Embryonic facial prominence (tissue), 1 donor: ENCODE results near the gene EMP1.

Source experiments
- DNase-seq: peaks from one replicate; pipeline ENCODE4 v3.0.0-alpha.2; 2016; ENCODE audit errors: extremely low spot score

Gene EMP1

DNA sequence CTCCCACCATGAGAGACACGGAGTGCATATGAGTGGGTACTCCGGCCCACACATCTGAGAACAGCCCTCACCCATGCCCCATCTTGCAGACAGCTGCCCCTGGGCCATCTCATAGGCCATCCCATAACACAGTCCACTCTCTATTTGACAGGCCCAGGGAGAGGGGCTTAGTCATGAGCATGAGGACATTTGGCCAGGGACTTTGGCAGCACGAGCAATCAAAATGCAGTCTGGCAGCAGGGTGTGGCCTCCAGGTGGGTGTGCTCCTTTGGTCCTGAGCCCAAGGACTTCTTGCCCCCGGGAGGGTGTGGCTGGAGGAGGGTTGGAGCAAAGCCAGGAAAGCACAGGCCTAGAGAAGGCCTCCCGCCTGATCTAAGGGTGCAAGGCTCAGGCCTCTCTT is 25.6 kb downstream of the EMP1 start:
- no peak for DNase-seq

DNA sequence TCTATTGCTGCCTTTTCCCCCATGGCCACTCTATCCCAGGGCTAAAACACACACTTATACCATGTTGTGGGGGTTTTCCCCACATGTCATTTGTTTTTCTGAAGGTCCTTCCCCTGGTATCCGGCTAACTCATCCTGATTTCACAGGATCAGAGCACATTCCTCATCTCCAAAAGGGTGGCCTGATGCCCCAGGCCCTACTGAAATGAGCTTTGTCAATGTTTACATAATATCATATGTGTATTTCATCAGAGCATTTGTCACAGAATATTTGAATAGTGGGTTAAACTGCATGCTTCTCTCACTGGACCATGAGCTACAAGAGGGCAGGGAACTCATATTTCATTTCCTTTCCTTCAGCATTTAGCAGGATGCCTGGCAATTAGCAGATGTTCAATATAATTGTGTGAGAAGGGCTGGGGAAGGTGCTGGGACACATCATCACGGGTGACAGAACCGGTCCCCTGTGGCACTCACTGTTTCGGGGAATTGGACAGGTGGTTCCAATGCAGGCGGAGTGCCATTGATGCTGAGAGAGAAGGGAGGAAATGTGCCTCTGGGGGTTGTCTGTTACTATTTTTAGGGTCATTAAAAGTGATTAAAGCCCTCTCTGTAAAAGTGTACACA is 26.8 kb downstream of the EMP1 start:
- no peak for DNase-seq

DNA sequence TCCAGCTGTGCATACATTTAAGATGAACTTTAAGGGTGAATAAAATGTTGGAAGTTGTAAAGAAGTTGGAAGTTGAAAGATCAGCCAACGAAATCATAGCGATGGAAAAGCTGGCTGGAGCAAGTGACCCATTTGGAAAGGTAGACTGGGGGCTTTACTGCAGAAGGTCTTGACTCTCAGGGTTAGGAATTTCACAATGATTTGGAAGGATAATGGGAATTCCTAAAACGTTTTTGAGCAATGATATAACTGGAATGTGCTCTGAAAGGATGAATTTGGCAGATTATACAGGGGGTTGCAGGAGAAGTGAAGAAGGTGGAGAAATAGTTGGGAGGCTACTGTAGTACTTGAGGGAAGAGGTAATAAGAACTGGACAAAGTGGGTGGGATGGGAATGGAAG is 27.4 kb downstream of the EMP1 start:
- no peak for DNase-seq

DNA sequence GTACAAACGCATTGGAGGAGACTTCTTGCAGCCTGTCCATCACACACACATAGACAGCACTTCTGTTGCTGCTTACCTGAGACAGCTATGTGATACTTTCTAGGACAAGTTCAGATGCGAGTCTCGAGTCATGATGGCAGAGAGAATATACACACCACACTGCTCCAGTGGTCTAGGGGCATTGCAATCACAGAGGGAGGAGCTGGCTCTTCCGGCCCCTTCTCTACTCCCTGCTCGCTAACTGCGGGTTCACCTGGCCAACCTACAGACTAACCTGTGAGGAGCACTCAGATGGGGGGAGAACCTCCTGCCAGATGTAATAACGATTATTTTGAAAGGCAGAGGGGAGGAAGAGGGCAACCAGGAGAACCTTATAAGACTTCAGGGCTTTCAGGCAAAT is 30.7 kb downstream of the EMP1 start:
- no peak for DNase-seq

DNA sequence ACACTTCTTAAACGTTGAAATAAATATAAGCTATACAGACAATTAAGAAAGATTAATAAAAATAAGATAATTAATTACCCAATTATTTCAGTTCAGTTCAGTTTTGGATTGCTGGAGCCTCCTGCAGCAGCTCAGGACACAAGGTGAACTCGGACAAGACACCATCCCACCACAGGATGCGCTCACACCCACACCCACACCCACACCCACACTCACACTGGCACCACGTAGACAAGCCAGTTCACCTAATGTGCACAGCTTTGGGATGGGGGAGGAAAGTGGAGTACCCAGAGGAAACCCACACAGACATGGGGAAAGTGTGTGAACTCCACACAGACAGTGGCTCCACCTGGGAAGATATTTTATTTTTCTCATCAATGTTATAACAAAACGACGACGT is 32.1 kb downstream of the EMP1 start:
- DNase-seq, result no peak

DNA sequence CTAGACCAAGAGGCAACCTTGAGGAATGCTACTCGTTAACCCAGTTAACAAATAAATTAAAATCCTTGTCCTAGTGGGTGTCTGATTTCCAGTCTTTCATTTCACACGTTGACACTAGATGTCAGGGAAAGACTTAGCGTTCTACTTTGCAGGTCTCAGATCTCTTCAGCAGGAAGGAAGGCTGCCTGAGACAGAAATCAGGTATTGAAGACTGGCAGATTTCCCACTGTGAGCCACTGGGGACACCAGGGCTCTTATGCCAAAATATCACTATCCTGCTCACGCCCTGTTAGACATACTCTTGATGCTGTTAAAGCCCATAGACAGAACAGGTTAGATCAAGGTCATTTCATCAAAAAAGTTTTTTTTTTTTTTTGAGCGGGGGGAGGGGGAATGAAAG is 33.0 kb downstream of the EMP1 start:
- no peak for DNase-seq

DNA sequence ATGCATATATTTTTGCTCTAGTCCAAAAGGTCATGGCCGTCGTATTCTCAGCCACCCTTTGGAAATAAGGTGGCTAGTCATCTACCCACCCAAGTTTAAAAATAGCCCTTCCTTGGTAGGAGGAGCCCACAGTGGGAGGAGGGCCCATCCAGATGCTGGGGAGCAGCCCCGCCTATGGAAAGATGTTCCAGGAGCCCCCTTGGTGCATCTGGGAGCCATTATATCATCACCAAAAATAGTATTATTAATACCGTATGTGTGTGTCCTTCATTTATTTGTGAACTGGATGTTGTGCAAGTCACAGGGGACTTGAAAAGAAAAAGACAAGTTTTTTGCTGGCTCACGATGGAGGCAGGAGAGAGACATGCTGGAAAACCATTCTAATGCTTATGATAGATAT is 34.0 kb downstream of the EMP1 start:
- no peak for DNase-seq

DNA sequence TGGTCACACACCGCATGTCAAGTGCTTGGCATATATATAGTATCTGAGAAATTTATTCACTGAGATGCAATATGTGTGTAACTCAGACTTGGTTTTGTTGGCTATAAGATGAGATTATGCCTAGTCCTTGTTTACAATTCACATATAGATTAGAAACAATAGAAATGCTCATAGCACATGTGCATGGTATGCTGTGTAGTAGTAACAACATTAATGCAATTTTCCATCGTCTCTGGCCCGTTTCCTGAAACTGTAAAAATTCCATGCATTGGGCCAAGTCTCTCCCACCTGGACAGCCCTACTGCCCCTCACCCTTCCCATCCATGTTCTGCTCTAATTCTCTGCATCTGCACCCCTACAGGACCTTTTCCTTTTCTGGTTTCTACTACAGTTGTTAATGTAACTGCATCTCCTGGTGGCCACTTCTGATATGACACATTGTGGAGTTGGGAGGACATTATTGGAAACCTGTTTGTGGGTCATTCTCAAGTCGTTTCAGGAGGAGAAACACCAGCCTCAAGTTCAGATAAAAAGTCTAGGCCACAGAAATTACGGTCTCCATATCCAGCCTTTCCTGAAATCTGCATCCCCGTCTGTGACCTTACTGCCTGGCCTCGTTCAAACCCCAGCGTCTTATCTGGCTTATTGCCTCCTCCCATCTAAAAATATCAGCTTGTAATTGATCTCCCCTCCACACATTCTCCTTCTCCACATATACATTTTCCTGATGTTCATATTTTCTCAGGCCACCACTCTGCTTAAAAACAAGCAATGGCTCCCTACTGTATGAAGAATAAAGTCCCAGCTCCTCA is 37.5 kb downstream of the EMP1 start:
- DNase-seq, result no peak

DNA sequence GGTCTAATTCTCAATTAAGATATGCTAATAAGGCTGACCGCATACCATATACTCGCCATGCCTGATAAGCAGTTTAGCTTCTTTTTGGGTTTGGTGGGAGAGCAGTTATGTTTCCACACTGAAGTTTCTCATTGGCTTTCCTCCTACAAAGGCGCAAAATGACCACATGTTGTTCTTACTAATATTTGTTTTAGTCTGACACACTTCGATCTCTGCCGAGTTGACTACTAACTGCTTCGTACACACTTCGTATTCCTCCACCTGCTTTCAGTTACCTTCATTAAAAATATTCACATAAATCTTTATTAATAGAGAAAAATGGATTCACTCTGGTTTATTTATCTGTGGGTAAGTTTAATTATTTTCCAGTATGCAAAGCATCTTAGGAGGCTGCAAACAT is 41.7 kb downstream of the EMP1 start:
- DNase-seq, result no peak

DNA sequence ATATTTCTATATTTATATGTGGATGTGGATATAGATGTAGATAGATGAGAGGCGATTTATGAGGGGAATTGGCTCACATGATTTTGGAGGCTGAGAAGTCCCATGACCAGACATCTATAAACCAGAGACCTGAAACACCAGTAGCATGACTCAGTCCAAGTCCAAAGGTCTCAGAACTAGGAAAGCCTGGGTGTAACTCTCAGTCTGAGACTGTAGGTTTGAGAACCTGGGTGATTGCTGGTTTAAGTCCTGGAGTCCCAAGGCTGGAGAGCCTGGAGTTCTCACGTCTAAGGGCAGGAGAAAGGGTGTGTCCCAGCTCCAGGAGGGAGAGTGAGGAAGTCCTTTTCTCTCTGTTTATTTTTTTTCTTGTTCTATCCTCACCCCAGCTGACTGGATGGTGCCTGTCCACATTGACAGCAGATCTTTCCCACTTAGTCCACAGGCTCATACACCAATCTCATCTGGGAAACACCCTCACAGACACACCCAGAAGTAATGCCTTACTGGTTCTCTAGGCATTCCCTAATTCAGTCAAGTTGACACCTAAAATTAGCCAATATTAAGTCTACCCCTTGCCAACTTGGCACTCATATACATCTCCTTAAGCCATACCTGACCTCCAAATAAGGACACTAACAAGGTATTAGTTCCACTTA is 45.4 kb downstream of the EMP1 start:
- no peak for DNase-seq

DNA sequence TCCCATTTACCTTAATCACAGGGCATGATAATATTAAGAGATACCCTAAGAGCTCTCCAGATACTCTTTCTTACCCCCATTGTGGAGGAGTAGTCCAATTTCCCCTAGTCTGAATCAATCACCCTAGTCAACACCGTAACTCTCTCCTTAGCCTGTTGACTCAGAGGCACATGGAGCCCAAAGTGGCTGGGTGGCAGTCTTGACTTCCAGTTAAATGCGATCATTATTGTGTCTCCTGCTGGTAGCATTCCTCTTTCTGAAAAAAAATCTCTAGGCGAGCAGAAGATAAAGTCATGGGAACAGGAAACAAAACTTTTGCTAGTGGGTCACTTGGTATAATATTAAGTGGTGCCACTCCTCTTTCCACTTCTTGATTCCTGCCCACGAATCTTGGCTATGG is 46.4 kb downstream of the EMP1 start:
- no peak for DNase-seq

DNA sequence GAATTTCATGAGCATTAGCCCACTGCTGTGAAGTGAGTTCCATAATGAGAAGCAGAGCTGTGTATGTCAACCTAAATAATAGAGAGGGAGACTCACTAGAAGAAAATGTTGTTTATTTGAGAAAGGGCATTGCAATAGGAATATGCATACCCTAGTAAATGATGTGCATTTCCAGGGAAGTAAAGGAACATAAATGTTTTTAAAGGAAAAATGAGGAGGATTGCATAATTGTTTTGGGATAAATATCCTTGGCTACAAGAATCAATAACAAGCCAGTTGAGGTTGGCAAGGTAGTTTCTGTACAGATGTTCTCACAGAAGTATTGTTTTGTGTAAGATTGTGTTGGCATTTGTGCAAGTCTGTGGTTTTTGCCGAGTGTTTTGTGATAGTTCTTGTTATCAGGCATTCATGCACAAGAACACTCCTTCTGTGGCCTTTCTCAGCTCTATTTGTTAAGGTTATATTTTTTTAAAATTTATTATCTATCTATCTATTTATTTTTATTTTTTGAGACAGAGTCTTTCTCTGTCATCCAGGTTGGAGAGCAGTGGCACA is 47.1 kb downstream of the EMP1 start:
- DNase-seq, result no peak

DNA sequence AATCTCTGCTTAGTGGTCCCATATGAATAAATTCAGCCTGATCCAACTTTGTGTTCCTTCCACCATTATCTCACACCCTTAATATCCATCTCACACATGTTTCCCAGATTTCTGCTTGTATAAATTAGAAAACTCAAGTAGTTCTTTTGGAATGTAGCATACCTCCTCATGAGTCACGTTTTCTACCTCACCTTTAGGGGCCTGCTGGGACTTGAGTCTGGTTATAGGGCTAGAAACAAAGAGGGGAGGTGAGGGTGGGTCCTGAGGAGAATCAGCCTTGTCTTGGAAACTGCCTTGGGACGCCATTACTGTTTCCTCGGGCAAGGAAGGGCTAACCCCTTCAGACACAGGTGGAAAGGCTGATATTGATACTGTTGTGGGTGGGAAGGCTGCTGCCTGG is 51.1 kb downstream of the EMP1 start:
- no peak for DNase-seq

DNA sequence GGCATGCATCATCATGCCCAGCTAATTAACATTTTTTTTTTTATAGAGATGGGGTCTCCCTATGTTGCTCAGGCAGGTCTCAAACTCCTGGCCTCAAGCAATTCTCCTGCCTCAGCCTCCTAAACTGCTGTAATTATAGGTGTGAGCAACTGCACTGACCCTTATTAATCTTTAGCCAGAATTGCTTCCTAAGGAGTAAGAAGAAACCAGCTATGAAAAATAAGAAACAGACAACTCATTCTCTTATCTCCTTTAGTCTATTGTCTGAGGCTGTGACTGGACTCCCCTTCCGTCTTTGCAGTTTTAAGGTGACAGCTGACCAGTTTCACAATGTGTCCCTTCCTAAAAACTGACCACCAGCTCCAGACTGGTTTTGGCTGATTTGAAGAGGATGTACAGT is 52.4 kb downstream of the EMP1 start:
- DNase-seq, result no peak

DNA sequence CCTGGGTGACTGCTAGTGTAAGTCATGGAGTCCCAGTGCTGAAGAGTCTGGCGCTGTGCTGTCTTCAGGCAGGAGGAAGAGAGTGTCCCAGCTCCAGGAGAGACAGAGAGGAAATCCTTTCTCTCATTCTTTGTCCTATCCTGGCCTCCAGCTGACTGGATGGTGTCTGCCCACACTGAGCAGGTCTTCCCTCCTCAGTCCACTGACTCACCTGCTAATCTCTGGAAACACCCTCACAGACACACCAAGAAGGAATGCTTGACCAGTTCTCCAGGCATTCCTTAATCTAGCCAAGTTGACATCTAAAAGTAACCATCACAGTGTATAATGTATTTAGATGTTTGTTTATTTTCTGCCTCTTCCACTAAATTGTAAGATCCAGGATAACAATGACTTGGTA is 53.9 kb downstream of the EMP1 start:
- no peak for DNase-seq

DNA sequence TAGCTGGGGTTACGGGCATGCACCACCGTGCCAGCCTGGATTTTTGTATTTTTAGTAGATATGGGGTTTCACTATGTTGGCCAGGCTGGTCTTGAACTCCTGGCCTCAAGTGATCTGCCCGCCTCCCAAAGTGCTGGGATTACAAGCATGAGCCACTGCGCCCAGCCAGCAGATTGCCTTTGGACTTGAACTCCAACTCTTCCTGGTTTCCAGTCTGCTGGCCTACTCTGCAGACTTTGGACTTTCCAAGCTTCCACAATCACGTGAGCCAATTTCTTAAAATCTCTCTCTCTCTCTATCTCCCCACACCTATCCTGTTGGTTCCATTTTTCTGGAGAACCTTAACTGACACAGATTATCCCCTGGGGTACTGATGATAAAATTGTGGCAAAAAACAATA is 55.0 kb downstream of the EMP1 start:
- DNase-seq, result no peak

DNA sequence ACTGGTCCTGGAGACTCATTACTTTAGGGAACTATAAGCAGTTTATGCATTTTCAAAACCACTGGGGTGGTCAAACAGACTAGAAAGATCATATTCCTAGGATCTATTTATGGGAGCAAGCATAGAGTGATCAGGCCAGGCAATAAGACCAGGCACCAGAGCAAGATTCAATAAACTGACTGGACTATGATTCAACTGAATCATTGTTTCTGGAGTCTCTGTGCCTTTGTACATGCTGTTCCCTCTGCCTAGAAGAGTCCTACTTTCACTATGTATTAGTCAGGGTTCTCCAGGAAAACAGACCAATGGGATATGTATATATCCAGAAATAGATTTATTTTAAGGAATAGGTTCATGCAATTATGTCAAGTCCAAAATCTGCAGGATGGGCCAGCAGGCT is 55.5 kb downstream of the EMP1 start:
- no peak for DNase-seq

DNA sequence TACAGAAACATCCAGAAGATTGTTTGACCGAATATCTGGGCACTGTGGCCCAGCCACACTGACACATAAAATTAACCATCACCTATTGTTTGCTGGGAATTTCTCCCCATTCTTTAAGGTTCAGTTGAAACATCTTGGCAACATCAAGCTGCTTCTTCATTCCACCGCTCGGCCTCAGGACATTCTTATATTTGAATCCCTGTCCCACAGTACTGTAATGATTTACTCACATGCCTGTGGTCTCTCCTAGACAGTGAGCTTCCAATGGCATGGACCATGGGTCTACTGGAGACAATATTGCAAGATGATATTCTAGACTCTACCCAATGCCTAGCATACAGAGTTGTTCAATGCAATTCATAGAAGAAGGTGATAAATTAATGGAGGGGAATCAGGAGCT is 56.1 kb downstream of the EMP1 start:
- no peak for DNase-seq

DNA sequence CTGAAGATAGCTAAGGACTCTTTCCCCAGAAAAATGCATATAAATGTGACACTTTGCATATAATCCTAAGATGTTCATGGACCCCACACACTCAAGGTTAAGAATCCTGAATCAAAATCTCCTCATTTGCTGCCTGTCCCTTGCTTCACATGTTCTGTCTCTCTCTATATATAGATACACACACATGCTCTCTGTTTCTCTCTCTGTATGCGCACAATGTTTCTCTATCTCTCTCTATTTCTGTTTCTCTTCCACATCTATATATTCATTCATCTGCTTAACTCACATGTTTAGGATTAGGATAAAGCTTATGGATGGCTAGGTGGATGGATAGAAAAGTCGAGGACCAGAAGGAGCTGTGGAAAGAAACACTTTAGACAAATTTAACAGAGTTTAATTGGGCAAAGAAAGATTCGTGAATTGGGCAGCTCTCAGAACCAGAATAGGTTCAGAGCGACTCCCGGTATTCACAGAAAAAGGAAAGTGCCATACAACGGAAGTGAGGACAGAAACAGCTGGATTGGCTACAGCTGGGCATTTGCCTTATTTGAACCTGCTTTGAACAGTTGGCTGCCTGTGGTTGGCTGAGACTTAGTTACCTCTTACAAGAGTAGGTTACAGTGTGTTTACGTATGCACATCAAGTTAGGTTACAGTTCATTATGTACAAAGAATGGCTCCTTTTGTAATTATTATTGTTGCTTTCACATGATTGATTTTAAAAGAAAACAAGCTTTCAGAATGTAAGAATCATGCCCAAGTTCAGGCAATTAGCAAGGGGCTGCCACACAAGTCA is 57.6 kb downstream of the EMP1 start:
- no peak for DNase-seq

DNA sequence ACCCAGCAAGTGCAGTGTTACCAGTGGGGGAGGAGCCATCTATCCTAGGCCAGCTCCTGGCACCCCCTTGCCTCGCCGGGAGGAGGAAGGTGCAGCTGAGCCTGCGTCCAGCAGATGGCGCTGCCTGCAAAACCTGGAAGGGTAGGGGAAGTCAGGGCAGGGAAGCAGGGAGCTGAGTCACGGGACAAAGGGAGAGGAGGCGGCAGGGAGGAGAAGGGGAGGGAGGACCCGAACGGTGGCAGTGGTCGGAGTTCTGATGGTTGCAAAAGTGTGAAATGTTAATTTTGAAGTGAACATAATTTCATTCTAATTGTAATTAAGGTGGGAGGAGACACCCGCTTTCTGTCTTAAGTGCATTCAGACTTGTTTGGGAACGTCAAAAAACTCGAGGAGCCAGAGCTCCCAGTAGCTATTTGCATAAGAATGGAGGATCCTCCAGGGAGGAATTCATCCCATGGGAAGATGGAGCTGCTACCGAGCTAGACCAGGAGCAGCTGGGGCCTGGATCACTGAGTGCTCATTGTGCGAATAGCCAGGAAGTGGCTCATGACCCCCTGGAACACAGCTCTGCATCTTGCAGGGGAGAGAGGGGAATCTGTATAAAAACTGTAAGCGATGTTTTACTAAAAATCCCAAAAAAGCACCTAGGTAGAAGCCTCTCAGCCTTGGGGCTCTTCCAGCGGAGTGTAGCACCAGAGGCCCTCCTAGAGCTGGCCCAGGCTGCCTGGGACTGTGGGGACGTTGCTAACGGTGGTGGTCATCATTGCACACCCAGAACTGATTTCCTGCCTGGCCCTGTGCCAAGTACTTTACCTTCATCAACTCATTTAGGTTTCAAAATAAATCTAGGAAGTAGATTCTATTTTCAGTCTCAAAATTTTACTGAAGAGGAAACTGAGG is 59.5 kb downstream of the EMP1 start:
- peak; percentile 84 for DNase-seq

DNA sequence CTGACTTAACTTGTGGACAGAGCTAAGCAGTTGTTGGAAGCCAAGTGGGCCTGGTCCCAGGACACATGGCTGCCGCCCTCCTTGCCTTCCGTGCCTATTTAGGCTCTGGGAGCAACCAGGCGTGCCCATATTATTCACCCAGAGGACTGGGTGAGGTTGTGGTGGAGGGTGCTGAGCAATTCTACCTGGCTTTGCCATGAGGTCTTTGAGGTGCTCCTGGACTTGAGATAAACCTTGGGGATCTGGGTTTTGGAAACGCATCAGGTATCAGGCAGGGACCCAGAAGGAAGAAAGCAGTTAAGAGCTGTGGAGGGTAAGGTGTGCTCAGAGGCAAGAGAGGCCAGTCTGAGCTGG is 60.1 kb downstream of the EMP1 start:
- no peak for DNase-seq
